Measurements from ENCODE around the gene ACSF3. TPM values are rescaled to one million over a fixed set of nuclear protein-coding genes. Genes with fewer than 3 reads are reported as not detected.

The ACSF3 gene
- total RNA-seq, 1 donor from 2014 or later: 32.0 TPM

DNA sequence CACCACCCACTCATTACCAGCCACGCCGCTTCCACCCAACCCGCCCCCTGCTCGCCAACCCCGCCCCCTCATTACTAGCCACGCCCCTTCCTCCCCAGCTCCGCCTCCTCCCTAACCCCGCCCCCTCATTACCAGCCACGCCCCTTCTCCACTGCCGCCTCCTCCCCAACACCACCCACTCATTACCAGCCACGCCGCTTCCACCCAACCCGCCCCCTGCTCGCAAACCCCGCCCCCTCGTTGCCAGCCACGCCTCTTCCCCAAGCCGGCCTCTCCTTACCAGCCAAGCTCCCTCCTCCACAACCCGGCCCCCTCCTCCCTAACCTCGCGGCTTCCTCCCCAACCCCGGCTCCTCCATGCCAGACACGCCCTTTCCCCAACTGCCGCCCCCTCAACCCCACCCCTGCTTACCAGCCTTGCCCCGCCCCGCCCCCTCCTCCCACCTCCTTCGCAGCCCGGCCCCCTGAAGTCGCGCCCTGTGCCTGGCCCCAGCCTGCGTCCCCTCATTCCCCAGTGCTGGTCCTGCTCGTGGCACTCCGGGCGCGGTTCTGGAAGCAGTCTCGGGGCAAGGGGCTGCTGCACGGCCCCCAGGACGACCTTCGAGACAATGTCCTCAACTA lies 99.4 kb downstream of the ACSF3 start:
- H3K9me3 ChIP-seq: no peaks in the 10 kb centered on the region
- peak; percentile 78 for ATAC-seq
- no peaks in the 10 kb centered on the region for H3K36me3 ChIP-seq
- H3K27ac ChIP-seq: no peak overlapping the region
- peak; percentile 93 for DNase-seq
- no peaks in the 10 kb centered on the region for H3K4me1 ChIP-seq
- TF ChIP-seq, protein P1, sequence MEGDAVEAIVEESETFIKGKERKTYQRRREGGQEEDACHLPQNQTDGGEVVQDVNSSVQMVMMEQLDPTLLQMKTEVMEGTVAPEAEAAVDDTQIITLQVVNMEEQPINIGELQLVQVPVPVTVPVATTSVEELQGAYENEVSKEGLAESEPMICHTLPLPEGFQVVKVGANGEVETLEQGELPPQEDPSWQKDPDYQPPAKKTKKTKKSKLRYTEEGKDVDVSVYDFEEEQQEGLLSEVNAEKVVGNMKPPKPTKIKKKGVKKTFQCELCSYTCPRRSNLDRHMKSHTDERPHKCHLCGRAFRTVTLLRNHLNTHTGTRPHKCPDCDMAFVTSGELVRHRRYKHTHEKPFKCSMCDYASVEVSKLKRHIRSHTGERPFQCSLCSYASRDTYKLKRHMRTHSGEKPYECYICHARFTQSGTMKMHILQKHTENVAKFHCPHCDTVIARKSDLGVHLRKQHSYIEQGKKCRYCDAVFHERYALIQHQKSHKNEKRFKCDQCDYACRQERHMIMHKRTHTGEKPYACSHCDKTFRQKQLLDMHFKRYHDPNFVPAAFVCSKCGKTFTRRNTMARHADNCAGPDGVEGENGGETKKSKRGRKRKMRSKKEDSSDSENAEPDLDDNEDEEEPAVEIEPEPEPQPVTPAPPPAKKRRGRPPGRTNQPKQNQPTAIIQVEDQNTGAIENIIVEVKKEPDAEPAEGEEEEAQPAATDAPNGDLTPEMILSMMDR (IDR thresholded peaks at IDR 0.05): no peak
- intact Hi-C loops (cut with DNase I): no loop called here
- H3K4me3 ChIP-seq: no peak overlapping the region
- H3K27me3 ChIP-seq: peaks cover 3% of the 10 kb centered on the region

GRCh38 chr16:89193576-89194293 lies 100.1 kb downstream of the ACSF3 start:
- no peaks in the 10 kb centered on the region for H3K4me1 ChIP-seq
- H3K36me3 ChIP-seq: no peaks in the 10 kb centered on the region
- intact Hi-C loops (cut with DNase I): no loop called here
- ATAC-seq (no peak), DNase-seq (peak; percentile 76)
- H3K27me3 ChIP-seq: peaks cover 10% of the 10 kb centered on the region
- TF ChIP-seq, protein P1 (IDR thresholded peaks at IDR 0.05): no peak
- no peak overlapping the region for H3K27ac ChIP-seq
- H3K4me3 ChIP-seq: no peak overlapping the region
- no peaks in the 10 kb centered on the region for H3K9me3 ChIP-seq

DNA sequence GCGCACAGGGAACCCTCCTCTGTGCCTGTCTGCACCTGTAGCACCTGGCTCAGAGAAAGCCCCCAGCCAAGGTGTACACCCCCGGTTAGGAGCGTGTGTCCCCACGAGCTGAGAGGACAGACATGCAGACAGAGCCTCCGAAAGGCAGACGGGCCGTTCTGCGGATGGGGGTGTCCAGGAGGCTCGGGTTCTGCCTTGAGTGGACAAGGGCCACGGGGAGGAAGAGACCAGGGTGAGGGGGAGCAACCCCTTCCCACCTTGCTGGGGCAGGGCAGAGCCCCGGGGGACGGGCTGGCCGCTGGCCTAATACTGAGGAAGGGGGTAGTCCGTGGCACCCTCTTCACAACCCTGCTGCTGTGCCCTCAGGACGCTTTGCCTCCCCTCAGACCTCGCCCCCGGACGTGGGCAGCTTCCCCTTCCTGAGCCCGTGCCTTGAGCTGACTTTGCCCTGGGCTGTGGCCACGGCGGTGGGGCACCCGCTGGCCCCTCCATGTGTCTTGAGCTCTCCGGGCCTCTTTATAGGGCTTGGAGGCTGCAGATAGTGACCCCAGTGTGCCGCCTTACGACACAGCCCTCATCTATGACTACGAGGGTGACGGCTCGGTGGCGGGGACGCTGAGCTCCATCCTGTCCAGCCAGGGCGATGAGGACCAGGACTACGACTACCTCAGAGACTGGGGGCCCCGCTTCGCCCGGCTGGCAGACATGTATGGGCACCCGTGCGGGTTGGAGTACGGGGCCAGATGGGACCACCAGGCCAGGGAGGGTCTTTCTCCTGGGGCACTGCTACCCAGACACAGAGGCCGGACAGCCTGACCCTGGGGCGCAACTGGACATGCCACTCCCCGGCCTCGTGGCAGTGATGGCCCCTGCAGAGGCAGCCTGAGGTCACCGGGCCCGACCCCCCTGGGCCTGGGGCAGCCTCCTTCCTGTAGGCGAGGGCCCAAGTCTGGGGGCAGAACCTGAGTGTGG lies 101.0 kb downstream of the ACSF3 start:
- intact Hi-C loops (cut with DNase I): no loop called here
- Histone ChIP-seq H3K27me3 (peaks cover 19% of the 10 kb centered on the region), H3K36me3 (no peaks in the 10 kb centered on the region), H3K27ac (no peak overlapping the region), H3K4me3 (no peak overlapping the region), H3K4me1 (no peaks in the 10 kb centered on the region), H3K9me3 (no peaks in the 10 kb centered on the region)
- TF ChIP-seq, protein P1 (IDR thresholded peaks at IDR 0.05): no peak
- DNase-seq: peak; percentile 66
- no peak for ATAC-seq

- ATAC-seq: no peak
- TF ChIP-seq, protein P1 (IDR thresholded peaks at IDR 0.05): no peak
- no peak overlapping the region for H3K4me3 ChIP-seq
- intact Hi-C loops (cut with DNase I): no loop called here
- no peak overlapping the region for H3K27ac ChIP-seq
- H3K27me3 ChIP-seq: peaks cover 29% of the 10 kb centered on the region
- H3K36me3 ChIP-seq: no peaks in the 10 kb centered on the region
- DNase-seq: peak; percentile 64
- no peaks in the 10 kb centered on the region for H3K9me3 ChIP-seq
- H3K4me1 ChIP-seq: peaks cover 2% of the 10 kb centered on the region
These were observed 102.0 kb downstream of the ACSF3 start for GRCh38 chr16:89195521-89196171.

GRCh38 chr16:89197033-89197632 lies 103.5 kb downstream of the ACSF3 start:
- DNase-seq: peak; percentile 56
- TF ChIP-seq, protein P1 (IDR thresholded peaks at IDR 0.05): no peak
- intact Hi-C loops (cut with DNase I): no loop called here

More at GRCh38 chr16:89197033-89197632, 103.5 kb downstream of the ACSF3 start:
- Histone ChIP-seq H3K4me1 (peaks cover 4% of the 10 kb centered on the region), H3K36me3 (no peaks in the 10 kb centered on the region), H3K27ac (no peak overlapping the region), H3K27me3 (peaks cover 32% of the 10 kb centered on the region), H3K9me3 (no peaks in the 10 kb centered on the region), H3K4me3 (no peak overlapping the region)
- no peak for ATAC-seq

Data from upper lobe of right lung (tissue), 1 donor.